D721Med (cell line): ENCODE results near the gene CHST14.
A peak's percentile ranks its signal among the peaks of the same experiment; 100 is the strongest.

Experiments
- DNase-seq: peaks from one replicate; pipeline ENCODE4 v3.0.0; 2011; ENCODE audit warnings: low spot score; ENCODE audit not compliant: insufficient read length
- FAIRE-seq: peaks from 2 replicates; lab custom pipeline; 2011; peaks lifted over from hg19 to GRCh38; lab: Jason Lieb, UNC
- CTCF ChIP-seq: IDR thresholded peaks from 2 replicates; pipeline ENCODE4 v1.5.1; 2012; ENCODE audit warnings: mild to moderate bottlenecking, control low read depth; ENCODE audit not compliant: insufficient read depth; ENCODE audit errors: missing control alignments

Gene CHST14

GRCh38 chr15:40495516-40495915 lies 24.7 kb downstream of the CHST14 start:
- FAIRE-seq = no peak
- TF ChIP-seq CTCF = no peak
- no peak for DNase-seq

GRCh38 chr15:40498418-40498817 lies 27.6 kb downstream of the CHST14 start:
- no peak for FAIRE-seq
- no peak for DNase-seq
- no peak for TF ChIP-seq CTCF

- no peak for TF ChIP-seq CTCF
- no peak for DNase-seq
- no peak for FAIRE-seq
Observed at GRCh38 chr15:40498891-40499290, 28.1 kb downstream of the CHST14 start.

- DNase-seq = no peak
- TF ChIP-seq CTCF = no peak
- no peak for FAIRE-seq
Observed at GRCh38 chr15:40499931-40500330, 29.1 kb downstream of the CHST14 start.

- TF ChIP-seq CTCF = no peak
- no peak for DNase-seq
- no peak for FAIRE-seq
Observed at GRCh38 chr15:40500568-40501330, 30.0 kb downstream of the CHST14 start.

- no peak for FAIRE-seq
- TF ChIP-seq CTCF = no peak
- DNase-seq = no peak
Observed at GRCh38 chr15:40501487-40501886, 30.7 kb downstream of the CHST14 start.

- DNase-seq = peak; percentile 73
- no peak for FAIRE-seq
- peak; percentile 61 for TF ChIP-seq CTCF
Observed at GRCh38 chr15:40506964-40507571, 36.3 kb downstream of the CHST14 start.
